ENCODE measurements around the gene RBM19. TPM values are rescaled to one million over a fixed set of nuclear protein-coding genes. Genes with fewer than 3 reads are reported as not detected.

The RBM19 gene
- total and polyA plus RNA-seq, 9 donors, result 11.6 to 44.0 (median 33.9) TPM

GRCh38 chr12:113946175-113946574, 19.9 kb downstream of the RBM19 start:
- Histone ChIP-seq H3K27ac (no peak overlapping the region), H3K9me3 (no peaks in the 10 kb centered on the region), H3K4me1 (ENCODE audit: insufficient read depth) (no peaks in the 10 kb centered on the region), H3K36me3 (no peaks in the 10 kb centered on the region), H3K4me3 (no peak overlapping the region), H3K27me3 (no peaks in the 10 kb centered on the region)
- 90 to 92% (median 91%) methylated on average over 8 of the region's 8 CpGs for WGBS, 3 donors
- intact Hi-C loops (cut with DNase I), result no loop called here
- TF ChIP-seq POLR2A (IDR thresholded peaks at IDR 0.05), result no peak
- no peak for TF ChIP-seq CTCF (IDR thresholded peaks at IDR 0.05)
- TF ChIP-seq EP300 (IDR thresholded peaks at IDR 0.05), result no peak
- no peak for DNase-seq

GRCh38 chr12:113945174-113946173, 20.7 kb downstream of the RBM19 start:
- Histone ChIP-seq H3K36me3 (no peaks in the 10 kb centered on the region), H3K4me1 (ENCODE audit: insufficient read depth) (no peaks in the 10 kb centered on the region), H3K4me3 (no peak overlapping the region), H3K9me3 (no peaks in the 10 kb centered on the region), H3K27ac (no peak overlapping the region), H3K27me3 (no peaks in the 10 kb centered on the region)
- DNase-seq, result no peak
- WGBS, 3 donors, result 86 to 88% (median 86%) methylated on average over 20 of the region's 20 CpGs
- intact Hi-C loops (cut with DNase I), result no loop called here
- TF ChIP-seq POLR2A (IDR thresholded peaks at IDR 0.05) (no peak), EP300 (IDR thresholded peaks at IDR 0.05) (no peak), CTCF (IDR thresholded peaks at IDR 0.05) (no peak)

- Histone ChIP-seq H3K4me3 (no peak overlapping the region), H3K27me3 (no peaks in the 10 kb centered on the region), H3K36me3 (no peaks in the 10 kb centered on the region), H3K27ac (no peak overlapping the region), H3K4me1 (ENCODE audit: insufficient read depth) (no peaks in the 10 kb centered on the region), H3K9me3 (no peaks in the 10 kb centered on the region)
- intact Hi-C loops (cut with DNase I), result no loop called here
- no peak for DNase-seq
- TF ChIP-seq CTCF (IDR thresholded peaks at IDR 0.05), result no peak
- 87 to 90% (median 87%) methylated on average over 15 of the region's 15 CpGs for WGBS, 3 donors
Observed at GRCh38 chr12:113942209-113942608, 23.9 kb downstream of the RBM19 start.

GRCh38 chr12:113941208-113941486, 25.0 kb downstream of the RBM19 start:
- intact Hi-C loops (cut with DNase I), result no loop called here
- H3K9me3 ChIP-seq, result no peaks in the 10 kb centered on the region
- WGBS, 3 donors, result 96 to 100% (median 98%) methylated on average over 1 of the region's 1 CpG
- no peak overlapping the region for H3K27ac ChIP-seq
- DNase-seq, result no peak
- no peaks in the 10 kb centered on the region for H3K27me3 ChIP-seq
- no peaks in the 10 kb centered on the region for H3K4me1 ChIP-seq (ENCODE audit: insufficient read depth)
- H3K36me3 ChIP-seq, result no peaks in the 10 kb centered on the region
- no peak overlapping the region for H3K4me3 ChIP-seq
- TF ChIP-seq POLR2A (IDR thresholded peaks at IDR 0.05) (no peak), EP300 (IDR thresholded peaks at IDR 0.05) (no peak), CTCF (IDR thresholded peaks at IDR 0.05) (no peak)
